Muscle layer of colon (tissue), 2 donors: ENCODE data around the gene LRRC2.
"Not testable (repeated sequence)": the region's sequence is repeated elsewhere in the genome, so short reads cannot be mapped to it uniquely, and the experiment has no call there.

Experiments
- H3K27ac ChIP-seq: one replicate; pipeline ENCODE4 v1.7.0; 2013; ENCODE audit warnings: low read depth, mild to moderate bottlenecking, low read length, moderate library complexity
- H3K27me3 ChIP-seq, 2 donors: one replicate each; pipeline ENCODE4 v1.7.0; 2013; ENCODE audit warnings: low read length in 2 of 2, mild to moderate bottlenecking in 2 of 2; ENCODE audit not compliant: insufficient read depth in 2 of 2, control insufficient read depth in 1 of 2
- H3K36me3 ChIP-seq: one replicate; pipeline ENCODE4 v1.7.0; 2013; ENCODE audit warnings: mild to moderate bottlenecking, low read length; ENCODE audit not compliant: insufficient read depth
- H3K4me1 ChIP-seq: one replicate; pipeline ENCODE4 v1.7.0; 2013; ENCODE audit warnings: mild to moderate bottlenecking, low read length; ENCODE audit not compliant: insufficient read depth
- H3K4me3 ChIP-seq, 2 donors: one replicate each; pipeline ENCODE4 v1.7.0; 2013; ENCODE audit warnings: low read length in 2 of 2, low read depth in 1 of 2, mild to moderate bottlenecking in 1 of 2, moderate library complexity in 1 of 2
- H3K9ac ChIP-seq: one replicate; pipeline ENCODE4 v1.7.0; 2013; ENCODE audit warnings: low read length
- H3K9me3 ChIP-seq: one replicate; pipeline ENCODE4 v1.7.0; 2013; ENCODE audit warnings: mild to moderate bottlenecking, low read length
- donor health status: abdominal sarcoma.
- donor health status: Adenocarcinoma of cecum.

LRRC2 gene

DNA sequence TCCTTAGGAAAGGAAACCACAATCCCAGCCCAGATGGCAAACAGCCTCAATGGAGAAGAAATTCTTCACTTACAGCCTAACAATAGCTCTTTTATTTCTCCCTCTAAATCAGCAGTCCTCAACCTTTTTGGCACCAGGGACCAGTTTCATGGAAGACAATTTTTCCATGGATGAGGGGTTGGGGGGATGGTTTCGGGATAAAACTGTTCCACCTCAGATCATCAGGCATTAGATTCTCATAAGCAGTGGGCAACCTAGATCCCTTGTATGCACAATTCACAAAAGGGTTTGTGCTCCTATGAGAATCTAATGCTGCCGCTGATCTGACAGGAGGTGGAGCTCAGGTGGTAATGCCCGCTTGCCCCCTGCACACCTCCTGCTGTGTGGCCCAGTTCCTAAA, 17.5 kb downstream of the LRRC2 start:
- not testable (repeated sequence) for H3K4me1 ChIP-seq, H3K27ac ChIP-seq, H3K9me3 ChIP-seq, H3K9ac ChIP-seq, H3K27me3 ChIP-seq, H3K4me3 ChIP-seq, H3K36me3 ChIP-seq

DNA sequence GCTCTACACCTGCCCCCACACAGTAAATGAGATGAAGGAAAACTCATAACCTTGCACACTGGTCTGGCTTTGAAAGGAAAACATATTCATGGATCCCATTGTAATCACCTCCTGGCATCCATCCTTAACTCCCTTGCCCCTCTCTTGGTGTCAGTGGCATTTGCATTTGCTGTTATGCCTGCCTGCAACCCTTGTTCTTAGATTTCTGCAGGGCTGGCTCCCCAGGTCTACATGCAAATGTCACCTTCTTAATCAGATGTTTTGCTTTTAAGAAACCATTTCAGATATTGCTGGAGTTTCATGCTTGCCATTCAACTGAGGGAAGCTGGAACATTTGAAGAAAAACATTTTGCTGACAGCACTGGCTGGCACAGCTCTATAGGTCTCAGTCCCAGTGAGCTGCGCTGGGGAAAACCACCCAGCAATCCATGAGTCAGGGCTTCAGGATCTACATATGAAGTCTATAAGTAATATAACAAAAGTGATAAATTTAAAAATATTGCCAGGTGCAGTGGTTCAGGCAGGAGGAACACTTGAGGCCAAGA, 19.1 kb downstream of the LRRC2 start:
- Histone ChIP-seq H3K27ac (no peak overlapping the region), H3K27me3 (no peaks in the 10 kb centered on the region), H3K9ac (no peak overlapping the region), H3K4me1 (no peaks in the 10 kb centered on the region), H3K36me3 (no peaks in the 10 kb centered on the region), H3K4me3 (no peak overlapping the region), H3K9me3 (no peaks in the 10 kb centered on the region)

GRCh38 chr3:46545818-46546630, 20.1 kb downstream of the LRRC2 start:
- Histone ChIP-seq H3K27ac (no peak overlapping the region), H3K4me3 (no peak overlapping the region), H3K9ac (no peak overlapping the region), H3K4me1 (no peaks in the 10 kb centered on the region), H3K36me3 (no peaks in the 10 kb centered on the region), H3K27me3 (no peaks in the 10 kb centered on the region), H3K9me3 (no peaks in the 10 kb centered on the region)

- Histone ChIP-seq H3K36me3 (no peaks in the 10 kb centered on the region), H3K9ac (no peak overlapping the region), H3K27me3 (no peaks in the 10 kb centered on the region)
Observed at GRCh38 chr3:46544771-46545503, 21.2 kb downstream of the LRRC2 start.

DNA sequence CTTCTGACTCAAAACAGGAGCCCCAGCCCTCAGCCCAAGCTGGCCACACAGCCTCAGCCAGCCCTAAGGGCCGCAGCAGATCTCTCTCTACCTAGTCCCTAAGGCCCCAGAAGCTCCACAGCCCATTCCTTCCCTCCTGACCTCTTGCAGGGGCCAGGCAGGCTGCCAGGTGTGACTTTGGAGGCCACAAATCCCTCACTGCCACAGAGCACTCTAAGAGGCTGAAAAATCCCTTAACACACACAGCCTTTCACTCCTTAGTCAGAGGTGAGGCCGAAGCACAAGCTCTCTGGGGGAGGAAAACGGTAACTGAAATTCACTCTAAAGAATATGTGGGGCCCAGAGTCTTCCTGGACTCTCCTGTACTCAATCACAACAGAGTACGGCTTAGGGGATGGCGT, 23.3 kb downstream of the LRRC2 start:
- Histone ChIP-seq H3K27ac (no peak overlapping the region), H3K36me3 (no peaks in the 10 kb centered on the region), H3K27me3 (no peaks in the 10 kb centered on the region), H3K9ac (no peak overlapping the region), H3K4me1 (no peaks in the 10 kb centered on the region), H3K9me3 (no peaks in the 10 kb centered on the region), H3K4me3 (no peak overlapping the region)

More at GRCh38 chr3:46544771-46545503, 21.2 kb downstream of the LRRC2 start:
- Histone ChIP-seq H3K4me3 (no peak overlapping the region), H3K4me1 (no peaks in the 10 kb centered on the region), H3K9me3 (no peaks in the 10 kb centered on the region), H3K27ac (no peak overlapping the region)

- no peaks in the 10 kb centered on the region for H3K36me3 ChIP-seq
- H3K4me3 ChIP-seq = no peak overlapping the region
- no peaks in the 10 kb centered on the region for H3K4me1 ChIP-seq
- H3K27me3 ChIP-seq = no peaks in the 10 kb centered on the region
- H3K27ac ChIP-seq = no peak overlapping the region
- H3K9ac ChIP-seq = no peak overlapping the region
- no peaks in the 10 kb centered on the region for H3K9me3 ChIP-seq
Observed at GRCh38 chr3:46542344-46542743, 23.8 kb downstream of the LRRC2 start.

DNA sequence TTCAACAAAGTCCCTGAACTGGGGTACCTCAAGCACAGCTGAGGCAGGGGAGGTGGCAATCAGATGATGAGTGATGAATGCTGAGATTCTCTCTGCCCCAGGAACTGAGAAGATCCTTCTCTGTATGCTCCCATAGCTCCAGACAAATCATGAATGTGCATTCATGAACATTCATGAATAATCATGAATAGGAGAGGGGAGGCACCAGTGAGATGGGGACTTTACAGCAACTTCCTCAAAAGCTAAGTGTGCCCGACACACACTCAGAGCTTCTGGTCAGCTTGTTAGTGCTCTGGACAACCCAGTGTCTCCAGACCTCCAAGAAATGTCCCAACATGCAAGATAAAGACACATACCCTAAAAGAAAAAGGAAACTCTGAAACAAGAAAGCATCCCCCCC, 24.3 kb downstream of the LRRC2 start:
- Histone ChIP-seq H3K36me3 (no peaks in the 10 kb centered on the region), H3K9me3 (no peaks in the 10 kb centered on the region), H3K4me3 (no peak overlapping the region), H3K9ac (no peak overlapping the region), H3K27ac (no peak overlapping the region), H3K27me3 (no peaks in the 10 kb centered on the region), H3K4me1 (no peaks in the 10 kb centered on the region)

DNA sequence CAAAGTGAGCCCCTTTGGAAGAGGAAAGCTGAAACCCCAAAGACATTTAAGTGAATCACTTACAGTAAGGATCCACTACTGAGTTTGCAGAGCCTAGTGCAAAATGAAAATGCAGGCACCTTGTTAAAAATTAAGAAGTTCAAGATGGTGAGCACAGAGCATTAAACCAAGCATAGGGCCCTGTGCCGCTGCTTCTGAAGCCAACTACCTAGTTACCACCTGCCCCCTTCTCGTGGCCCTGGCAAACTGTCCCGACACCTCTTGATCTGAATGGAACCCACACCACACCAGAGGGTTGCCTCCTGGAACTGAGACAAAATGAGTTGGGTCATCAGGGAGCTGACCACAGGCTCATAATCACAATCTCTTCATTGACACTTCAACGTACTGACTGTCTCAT, 25.6 kb downstream of the LRRC2 start:
- Histone ChIP-seq H3K9ac (no peak overlapping the region), H3K4me3 (no peak overlapping the region), H3K27ac (no peak overlapping the region), H3K27me3 (no peaks in the 10 kb centered on the region), H3K4me1 (no peaks in the 10 kb centered on the region), H3K36me3 (no peaks in the 10 kb centered on the region), H3K9me3 (no peaks in the 10 kb centered on the region)

DNA sequence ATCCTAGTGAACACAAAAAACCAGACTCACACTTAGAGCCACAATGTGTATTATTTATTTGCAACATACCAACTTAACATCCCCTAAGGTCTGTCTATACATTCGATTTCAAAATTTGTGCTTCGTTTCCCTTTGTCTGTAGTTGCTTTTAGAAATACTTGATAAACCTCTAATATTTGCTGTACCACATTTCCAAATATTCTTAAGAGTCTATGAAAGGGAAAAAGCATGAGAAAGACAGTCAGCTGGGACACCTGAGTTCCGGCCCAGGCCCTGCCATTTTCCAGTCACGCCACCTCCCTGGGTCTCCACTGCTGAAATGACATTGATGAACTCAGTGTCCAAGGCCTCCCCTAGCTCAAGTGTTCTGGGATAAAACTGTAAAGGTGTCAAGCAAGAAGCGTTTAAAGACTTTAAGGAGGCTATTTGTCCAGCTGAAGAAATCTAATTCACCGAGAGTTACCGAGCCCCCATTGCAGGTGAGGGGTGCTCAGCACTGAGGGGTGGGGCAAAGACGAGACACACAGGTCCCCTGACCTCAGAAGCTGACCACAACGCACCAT, 26.6 kb downstream of the LRRC2 start:
- H3K27ac ChIP-seq = no peak overlapping the region
- H3K9ac ChIP-seq = no peak overlapping the region
- no peaks in the 10 kb centered on the region for H3K36me3 ChIP-seq
- no peak overlapping the region for H3K4me3 ChIP-seq
- no peaks in the 10 kb centered on the region for H3K27me3 ChIP-seq
- no peaks in the 10 kb centered on the region for H3K4me1 ChIP-seq
- no peaks in the 10 kb centered on the region for H3K9me3 ChIP-seq

- no peak overlapping the region for H3K4me3 ChIP-seq
- H3K36me3 ChIP-seq = no peaks in the 10 kb centered on the region
- no peak overlapping the region for H3K27ac ChIP-seq
- H3K4me1 ChIP-seq = no peaks in the 10 kb centered on the region
- H3K9ac ChIP-seq = no peak overlapping the region
- no peaks in the 10 kb centered on the region for H3K27me3 ChIP-seq
- H3K9me3 ChIP-seq = no peaks in the 10 kb centered on the region
Observed at GRCh38 chr3:46538803-46539442, 27.2 kb downstream of the LRRC2 start.

DNA sequence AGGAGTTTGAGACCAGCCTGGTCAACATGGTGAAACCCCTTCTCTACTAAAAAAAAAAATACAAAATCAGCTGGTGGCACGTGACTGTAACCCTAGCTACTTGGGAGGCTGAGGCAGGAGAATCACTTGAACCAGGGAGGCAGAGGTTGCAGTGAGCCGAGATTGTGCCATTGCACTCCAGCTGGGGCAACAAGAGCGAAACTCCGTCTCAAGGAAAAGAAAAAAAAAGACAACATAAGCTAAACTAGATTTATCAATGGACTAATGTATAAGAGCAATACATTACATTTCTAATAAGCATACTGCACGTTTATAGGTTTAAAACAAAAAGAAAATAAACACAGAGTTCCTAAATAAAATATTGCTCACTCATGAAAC, 27.7 kb downstream of the LRRC2 start:
- H3K4me3 ChIP-seq, H3K4me1 ChIP-seq: not testable (repeated sequence)

More for the DNA sequence above, 27.7 kb downstream of the LRRC2 start:
- not testable (repeated sequence) for H3K9me3 ChIP-seq, H3K27ac ChIP-seq, H3K27me3 ChIP-seq, H3K36me3 ChIP-seq, H3K9ac ChIP-seq
